H1 (cell line): Measurements from ENCODE around the gene TBCEL. TPM values are rescaled to one million over a fixed set of nuclear protein-coding genes. Genes with fewer than 3 reads are reported as not detected.

Experiments used
- SP1 ChIP-seq: IDR thresholded peaks from 2 replicates; pipeline ENCODE4 v1.6.1; 2011; ENCODE audit warnings: low read depth, low read length
- SP2 ChIP-seq: IDR thresholded peaks from 2 replicates; pipeline ENCODE4 v1.6.1; 2012; ENCODE audit warnings: mild to moderate bottlenecking, low read length, inconsistent platforms
- polyA plus RNA-seq, 7 experiments: library from polyadenylated mRNA; depleted of rRNA in 3 of 7; stranded (reverse) in 5 of 7; unstranded in 2 of 7; fragments of >200 nt in 5 of 7; fragments of 200-250 nt in 2 of 7; gene quantifications; 1 replicate in 5 of 7; 2 replicates in 1 of 7; 4 replicates in 1 of 7; pipeline versions ENCODE4 v1.2.1 to v1.2.3, GENCODE V29; 2011 to 2013; ENCODE audit warnings: missing spikeins in 2 of 7, mixed read lengths in 2 of 7
- total RNA-seq: library from RNA; stranded (reverse); fragmentation: NEBNext Ultra II Directional; extraction: Animal tissue kit (Norgen Biotek cat#: 25700); gene quantifications from 2 replicates; pipeline ENCODE4 v1.2.1, GENCODE V29; 2021

Gene TBCEL
- total and polyA plus RNA-seq, 2 of the 8 experiments (the other 6 are each of a cell fraction or from before 2014, with no cell fraction given), result 3.9 to 16.0 TPM

DNA sequence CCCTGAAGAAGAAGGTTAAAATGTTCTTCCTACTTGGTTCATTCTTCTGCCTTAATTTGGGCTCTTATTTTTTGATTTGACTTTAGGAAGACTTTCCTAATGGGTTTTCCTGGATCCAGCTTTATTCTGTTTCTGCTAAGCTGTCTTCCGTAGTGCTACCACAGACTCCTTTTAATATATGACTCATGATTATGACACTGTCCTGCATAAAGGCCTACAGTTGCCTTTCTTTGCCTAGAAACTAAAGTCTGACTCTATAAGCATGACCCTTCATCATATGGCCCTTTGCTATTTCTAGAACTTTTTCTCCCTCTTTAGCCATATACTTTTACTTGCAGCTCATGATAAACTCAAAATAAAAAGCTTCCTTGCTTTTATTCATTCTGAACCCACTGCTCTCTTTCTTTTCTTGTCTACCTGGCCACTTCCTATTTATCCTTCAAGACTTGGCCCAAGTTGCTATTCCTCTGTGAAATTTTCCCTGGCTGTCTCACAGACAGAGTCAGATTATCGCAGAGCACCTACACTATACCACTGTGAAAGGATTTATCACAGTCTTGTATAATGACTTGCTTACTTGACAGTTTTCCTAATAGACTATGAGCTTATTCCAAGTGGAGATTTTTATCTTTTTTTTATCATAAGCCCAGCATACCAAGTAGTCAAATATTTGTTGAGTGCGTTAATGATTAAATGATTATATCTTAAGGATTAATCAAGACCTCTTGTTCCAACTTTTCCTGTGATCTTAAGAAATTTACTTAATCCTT lies 24.7 kb downstream of the TBCEL start (continued):
- TF ChIP-seq SP1 (no peak), SP2 (no peak)
- TF ChIP-seq, all 59 proteins: peak for 0
